Endothelial cell of umbilical vein (primary cell): Measurements from ENCODE around the gene MCEMP1. TPM values are rescaled to one million over a fixed set of nuclear protein-coding genes. Genes with fewer than 3 reads are reported as not detected.

Experiments
- BruUV-seq: library from RNA; stranded (reverse); fragments of 400-500 nt; replicated peaks from 2 replicates; lab custom pipeline; 2021; lab: Mats Ljungman, UMichigan
- CTCF ChIA-PET: fragments of 300-600, 350-600 bp; sonication (Branson Sonifier 250); formaldehyde crosslinking; loops from one replicate; lab custom pipeline; 2021; ENCODE audit warnings: antibody characterized with exemption, inconsistent platforms; lab: Charles Lee
- POLR2A ChIA-PET: fragments of 300-600, 350-600 bp; sonication (Branson Sonifier 250); formaldehyde crosslinking; loops from one replicate; lab custom pipeline; 2021; ENCODE audit warnings: antibody characterized with exemption, inconsistent platforms; lab: Charles Lee
- DNase-seq: peaks from one replicate; pipeline ENCODE4 v3.0.0-alpha.2; 2011; ENCODE audit warnings: low read depth, low spot score
- FAIRE-seq: peaks from 2 replicates; lab custom pipeline; 2011; peaks lifted over from hg19 to GRCh38; lab: Jason Lieb, UNC
- H2AFZ ChIP-seq: 2 replicates; pipeline ENCODE4 v1.6.0; 2012; ENCODE audit warnings: low read depth, low read length, control low read depth, inconsistent platforms
- H3K27ac ChIP-seq: 2 replicates; pipeline ENCODE4 v1.5.1; 2011; ENCODE audit warnings: low read depth, mild to moderate bottlenecking, control low read depth, low read length, moderate library complexity; ENCODE audit not compliant: insufficient read depth
- H3K27me3 ChIP-seq, 2 experiments: 2 replicates each; pipeline versions ENCODE4 v1.6.0 to v1.6.1; 2011; ENCODE audit warnings: low read length in 2 of 2, mixed read lengths in 1 of 2; ENCODE audit not compliant: control insufficient read depth in 2 of 2, insufficient read depth in 2 of 2
- H3K36me3 ChIP-seq, 2 experiments: 2 replicates in 1 of 2; 3 replicates in 1 of 2; pipeline ENCODE4 v1.5.1; 2011; ENCODE audit warnings: low read length in 2 of 2, mild to moderate bottlenecking in 1 of 2, moderate library complexity in 1 of 2; ENCODE audit not compliant: control insufficient read depth in 2 of 2, insufficient read depth in 2 of 2; ENCODE audit errors: extremely low read depth in 1 of 2
- H3K4me1 ChIP-seq: 3 replicates; pipeline ENCODE4 v1.5.1; 2011; ENCODE audit warnings: mild to moderate bottlenecking, low read length; ENCODE audit not compliant: control insufficient read depth, insufficient read depth; ENCODE audit errors: extremely low read depth
- H3K4me2 ChIP-seq: 2 replicates; pipeline ENCODE4 v1.6.1; 2011; ENCODE audit warnings: low read length, control low read depth, mixed read lengths; ENCODE audit not compliant: insufficient read depth
- H3K4me3 ChIP-seq, 3 experiments: fragments of 200-600 bp in 1 of 3; sonication (generic), shearing (Covaris generic) in 1 of 3; replicated peaks in 1 of 3; 2 replicates each; pipeline ENCODE4 v1.5.1; 2011 to 2016; ENCODE audit warnings: control low read depth in 3 of 3, low read length in 3 of 3, mild to moderate bottlenecking in 2 of 3, inconsistent platforms in 1 of 3, low read depth in 1 of 3, moderate library complexity in 1 of 3; ENCODE audit not compliant: insufficient read depth in 1 of 3
- H3K79me2 ChIP-seq: 2 replicates; pipeline ENCODE4 v1.6.0; 2012; ENCODE audit warnings: low read length, inconsistent platforms; ENCODE audit not compliant: control insufficient read depth, insufficient read depth
- H3K9ac ChIP-seq: replicated peaks from 2 replicates; pipeline ENCODE3; 2011; ENCODE audit warnings: low read length, control low read depth; ENCODE audit not compliant: insufficient read depth; ENCODE audit errors: extremely low read depth
- H3K9me1 ChIP-seq: replicated peaks from 3 replicates; pipeline ENCODE4 v1.6.0; 2011; ENCODE audit warnings: mild to moderate bottlenecking, low read length; ENCODE audit not compliant: control insufficient read depth, insufficient read depth; ENCODE audit errors: extremely low read depth
- H3K9me3 ChIP-seq: replicated peaks from 2 replicates; pipeline ENCODE4 v1.5.1; 2012; ENCODE audit warnings: low read length, inconsistent platforms; ENCODE audit not compliant: control insufficient read depth, insufficient read depth
- H4K20me1 ChIP-seq: replicated peaks from 2 replicates; pipeline ENCODE3; 2011; ENCODE audit warnings: mild to moderate bottlenecking, low read length; ENCODE audit not compliant: control insufficient read depth, insufficient read depth; ENCODE audit errors: extremely low read depth
- CTCF ChIP-seq, 2 donors: IDR thresholded peaks; 1 replicate in 1 of 2; 2 replicates in 1 of 2; pipeline ENCODE4 v1.5.1; 2011; ENCODE audit warnings: low read length in 2 of 2, mild to moderate bottlenecking in 2 of 2, moderate library complexity in 2 of 2, control low read depth in 1 of 2, inconsistent platforms in 1 of 2, low read depth in 1 of 2; ENCODE audit not compliant: insufficient read depth in 1 of 2; ENCODE audit errors: extremely low read depth in 1 of 2
- EZH2 ChIP-seq: IDR thresholded peaks from 2 replicates; pipeline ENCODE4 v1.6.1; 2012; ENCODE audit warnings: borderline replicate concordance, low read depth, mild to moderate bottlenecking, moderate library complexity, low read length, inconsistent platforms; ENCODE audit not compliant: severe bottlenecking
- FOS ChIP-seq: IDR thresholded peaks from 2 replicates; pipeline ENCODE4 v1.6.1; 2011; ENCODE audit warnings: mild to moderate bottlenecking, low read length, moderate library complexity, borderline replicate concordance; ENCODE audit not compliant: insufficient read depth
- GATA2 ChIP-seq: IDR thresholded peaks from 2 replicates; pipeline ENCODE4 v1.7.0; 2011; ENCODE audit warnings: low read depth, mild to moderate bottlenecking, moderate library complexity, mixed read lengths, low read length; ENCODE audit not compliant: insufficient read length, insufficient read depth
- JUN ChIP-seq: IDR thresholded peaks from 2 replicates; pipeline ENCODE4 v1.6.1; 2011; ENCODE audit warnings: borderline replicate concordance, low read depth; ENCODE audit not compliant: insufficient read length, insufficient read depth
- MYC ChIP-seq: IDR thresholded peaks from one replicate; pipeline ENCODE4 v1.6.1; 2011; ENCODE audit warnings: mild to moderate bottlenecking, low read depth, low read length
- POLR2A ChIP-seq: IDR thresholded peaks from 2 replicates; pipeline ENCODE4 v1.6.1; 2012; ENCODE audit warnings: low read depth, mild to moderate bottlenecking, control low read depth, low read length
- POLR2AphosphoS5 ChIP-seq: IDR thresholded peaks from 2 replicates; pipeline ENCODE4 v1.6.1; 2012; ENCODE audit warnings: low read depth, mild to moderate bottlenecking, control low read depth, low read length, moderate library complexity; ENCODE audit not compliant: insufficient read depth
- dilution Hi-C: fragments of 300-500 bp; cut with MboI; formaldehyde crosslinking; loops from one replicate; pipeline ENCODE4 v1.15.0; 2019; ENCODE audit warnings: low sequenced_read_pairs; ENCODE audit not compliant: extremely low pct_ligation_motif_present
- intact Hi-C: fragments of 100-400 bp; cut with micrococcal nuclease; formaldehyde crosslinking; loops from one replicate; pipeline ENCODE4 v1.10.0; 2022
- polyA plus RNA-seq, 4 experiments: library from polyadenylated mRNA; depleted of rRNA in 3 of 4; stranded (reverse) in 3 of 4; unstranded in 1 of 4; fragments of >200 nt; gene quantifications; 2 replicates each; pipeline versions ENCODE4 v1.2.1 to v1.2.3, GENCODE V29; 2011 to 2012; ENCODE audit warnings: missing spikeins in 1 of 4
- total RNA-seq: library from RNA; stranded (reverse); gene quantifications from 2 replicates; pipeline ENCODE4 v1.2.3, GENCODE V29; 2021
- TF ChIP-seq, protein P1 (sequence below): IDR thresholded peaks from 2 replicates; pipeline ENCODE4 v1.6.1; 2011; ENCODE audit not compliant: insufficient read depth, insufficient read length

MCEMP1 gene
- total and polyA plus RNA-seq, 2 donors (not counting 3 experiments of a cell fraction or from before 2014, with no cell fraction given), result not detected

GRCh38 chr19:7672522-7672921 lies 4.4 kb upstream of the MCEMP1 start:
- no peaks in the 10 kb centered on the region for H4K20me1 ChIP-seq
- FAIRE-seq, result no peak
- H3K4me2 ChIP-seq, result no peak overlapping the region
- dilution Hi-C loops (no loop called here), intact Hi-C loops (no loop called here)
- DNase-seq, result no peak
- H2AFZ ChIP-seq, result no peak overlapping the region
- ChIA-PET CTCF (interaction anchor here (3.2 to 4.8 kb wide), 2 partner anchors 8 to 104 kb away, joined by 24 to 27 read pairs; partner anchors contain the start of gene TRAPPC5), POLR2A (no interaction called here)
- peaks cover 9 to 15% of the 10 kb centered on the region in 2 experiments for H3K27me3 ChIP-seq
- no peaks in the 10 kb centered on the region for H3K4me1 ChIP-seq
- no peaks in the 10 kb centered on the region for H3K79me2 ChIP-seq
- TF ChIP-seq EZH2, result no peak
- no peak for TF ChIP-seq CTCF (IDR thresholded peaks at IDR 0.05; ENCODE audit: extremely low read depth in 1 of 2, insufficient read depth in 1 of 2, low read depth in 1 of 2, low read length in 2 of 2)
- TF ChIP-seq GATA2, result no peak
- TF ChIP-seq POLR2A, result no peak
- no peak for TF ChIP-seq JUN
- no peak for TF ChIP-seq MYC
- TF ChIP-seq, protein P1, sequence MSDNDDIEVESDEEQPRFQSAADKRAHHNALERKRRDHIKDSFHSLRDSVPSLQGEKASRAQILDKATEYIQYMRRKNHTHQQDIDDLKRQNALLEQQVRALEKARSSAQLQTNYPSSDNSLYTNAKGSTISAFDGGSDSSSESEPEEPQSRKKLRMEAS, result no peak
- TF ChIP-seq FOS, result no peak
- no peak for TF ChIP-seq POLR2AphosphoS5
- H3K4me3 ChIP-seq, result no peak overlapping the region
- no peaks in the 10 kb centered on the region for H3K36me3 ChIP-seq
- no peaks in the 10 kb centered on the region for H3K9me3 ChIP-seq
- H3K9ac ChIP-seq, result no peak overlapping the region
- BruUV-seq, result no TSS peak
- H3K9me1 ChIP-seq, result no peaks in the 10 kb centered on the region
- H3K27ac ChIP-seq, result no peak overlapping the region
